A549 (cell line): ENCODE data around the gene GUCA2A. TPM values are rescaled to one million over a fixed set of nuclear protein-coding genes. Genes with fewer than 3 reads are reported as not detected.
A peak's percentile ranks its signal among the peaks of the same experiment; 100 is the strongest.

Source experiments
- ATAC-seq, 2 experiments: fragments of 200-7000 bp in 1 of 2; fragments of >200 bp in 1 of 2; cut with Nextera tagmentation in 1 of 2; cut with Tn5 transposase in 1 of 2; 3 replicates each; pipeline versions ENCODE4 v1.8.0 to v1.9.1; 2018 to 2020; ENCODE audit warnings: mild to moderate bottlenecking in 1 of 2, moderate library complexity in 1 of 2
- CTCF ChIA-PET: fragments of 300-600 bp; sonication (Branson Sonifier 250); formaldehyde crosslinking; extraction: SDS; loops from one replicate; lab custom pipeline; 2021; ENCODE audit warnings: antibody characterized with exemption, inconsistent platforms; lab: Yijun Ruan, JAX
- POLR2A ChIA-PET: fragments of 350-600 bp; formaldehyde crosslinking; extraction: SDS; loops from one replicate; lab custom pipeline; 2021; ENCODE audit warnings: antibody characterized with exemption, inconsistent platforms; lab: Yijun Ruan, JAX
- DNase-seq, 2 experiments: peaks; one replicate each; pipeline versions ENCODE4 v3.0.0 to v3.0.0-alpha.2; 2011 to 2016; ENCODE audit warnings: low read depth in 1 of 2, low spot score in 1 of 2
- FAIRE-seq: peaks from 2 replicates; lab custom pipeline; 2011; peaks lifted over from hg19 to GRCh38; lab: Jason Lieb, UNC
- H3K27ac ChIP-seq, 2 experiments: fragments of >200 bp; sonication (Bioruptor Twin); formaldehyde crosslinking; 3 replicates each; pipeline ENCODE4 v1.5.1; 2016 to 2017
- H3K4me1 ChIP-seq: fragments of >200 bp; sonication (Bioruptor Twin); formaldehyde crosslinking; 3 replicates; pipeline ENCODE4 v1.6.1; 2016
- H3K4me2 ChIP-seq: fragments of >200 bp; sonication (Bioruptor Twin); formaldehyde crosslinking; 3 replicates; pipeline ENCODE4 v1.6.1; 2016
- H3K4me3 ChIP-seq: fragments of >200 bp; sonication (Bioruptor Twin); formaldehyde crosslinking; 3 replicates; pipeline ENCODE4 v1.5.1; 2016
- H3K9me3 ChIP-seq: fragments of >200 bp; sonication (Bioruptor Twin); formaldehyde crosslinking; 3 replicates; pipeline ENCODE4 v1.6.1; 2016
- ATOH8 ChIP-seq: fragments of 250-450 bp; sonication (Bioruptor Pico); IDR thresholded peaks from 2 replicates; pipeline ENCODE4 v1.5.0; 2020; ENCODE audit warnings: low read depth, mild to moderate bottlenecking, moderate library complexity
- BCL3 ChIP-seq: fragments of >200 bp; sonication (Bioruptor Twin); formaldehyde crosslinking; IDR thresholded peaks from 3 replicates; pipeline ENCODE4 v1.6.1; 2016
- BHLHE40 ChIP-seq: IDR thresholded peaks from 2 replicates; pipeline ENCODE4 v1.6.1; 2012; ENCODE audit warnings: low read depth, low read length, inconsistent platforms
- CBX2 ChIP-seq: fragments of 200-600 bp; sonication (generic); IDR thresholded peaks from 2 replicates; pipeline ENCODE4 v1.6.1; 2016; ENCODE audit warnings: low read depth, mild to moderate bottlenecking, borderline replicate concordance
- CEBPB ChIP-seq, 2 experiments: fragments of >200 bp in 1 of 2; sonication (Bioruptor Twin) in 1 of 2; formaldehyde crosslinking in 1 of 2; IDR thresholded peaks; 2 replicates each; pipeline ENCODE4 v1.6.1; 2012 to 2016
- CHD2 ChIP-seq: fragments of 150-350 bp; IDR thresholded peaks from 2 replicates; pipeline ENCODE4 v1.6.1; 2014; ENCODE audit warnings: low read length; ENCODE audit not compliant: partially characterized antibody
- EHMT2 ChIP-seq: fragments of 200-600 bp; sonication (generic); IDR thresholded peaks from 2 replicates; pipeline ENCODE4 v1.6.1; 2016; ENCODE audit warnings: antibody characterized with exemption, low read depth, mild to moderate bottlenecking, moderate library complexity
- FOXS1 ChIP-seq: fragments of 250-450 bp; sonication (Bioruptor Pico); IDR thresholded peaks from 2 replicates; pipeline ENCODE4 v1.5.0; 2020; ENCODE audit warnings: mild to moderate bottlenecking, moderate library complexity
- HDAC2 ChIP-seq: fragments of 200-600 bp; sonication (generic); IDR thresholded peaks from 2 replicates; pipeline ENCODE4 v1.6.1; 2016
- HOXA7 ChIP-seq: fragments of 250-450 bp; sonication (Bioruptor Pico); IDR thresholded peaks from 2 replicates; pipeline ENCODE4 v1.5.0; 2020; ENCODE audit warnings: mild to moderate bottlenecking, moderate library complexity
- HOXB13 ChIP-seq: fragments of 250-450 bp; sonication (Bioruptor Pico); IDR thresholded peaks from 2 replicates; pipeline ENCODE4 v1.5.0; 2020; ENCODE audit warnings: low read depth, mild to moderate bottlenecking, moderate library complexity
- HOXB5 ChIP-seq: fragments of 250-450 bp; sonication (Bioruptor Pico); IDR thresholded peaks from 2 replicates; pipeline ENCODE4 v1.5.0; 2020; ENCODE audit warnings: mild to moderate bottlenecking, moderate library complexity
- JUNB ChIP-seq: fragments of >200 bp; sonication (Bioruptor Twin); formaldehyde crosslinking; IDR thresholded peaks from 2 replicates; pipeline ENCODE4 v1.6.1; 2016
- MAFK ChIP-seq: fragments of 450-650 bp; IDR thresholded peaks from 2 replicates; pipeline ENCODE4 v1.6.1; 2014; ENCODE audit not compliant: partially characterized antibody
- MAZ ChIP-seq: fragments of 150-350 bp; IDR thresholded peaks from 2 replicates; pipeline ENCODE4 v1.6.1; 2014; ENCODE audit warnings: antibody characterized with exemption, low read depth, low read length, borderline replicate concordance
- MYC ChIP-seq: IDR thresholded peaks from 2 replicates; pipeline ENCODE4 v1.6.1; 2012; ENCODE audit warnings: mild to moderate bottlenecking, inconsistent platforms, low read length, improper control_type of control experiment, borderline replicate concordance
- POLR2A ChIP-seq: IDR thresholded peaks from 2 replicates; pipeline ENCODE4 v1.6.1; 2012; ENCODE audit warnings: mild to moderate bottlenecking, low read length
- RCOR1 ChIP-seq: fragments of 150-350 bp; IDR thresholded peaks from 2 replicates; pipeline ENCODE4 v1.6.1; 2014; ENCODE audit warnings: antibody characterized with exemption, low read length, low read depth
- ZFP36 ChIP-seq: fragments of 450-650 bp; IDR thresholded peaks from 2 replicates; pipeline ENCODE4 v1.6.1; 2014; ENCODE audit warnings: borderline replicate concordance; ENCODE audit not compliant: partially characterized antibody
- ZNF302 ChIP-seq: fragments of 250-450 bp; sonication (Bioruptor Pico); IDR thresholded peaks from 2 replicates; pipeline ENCODE4 v1.9.0; 2021; ENCODE audit warnings: inconsistent platforms, mild to moderate bottlenecking, moderate library complexity
- WGBS: methylation state at CpG from one replicate; pipeline ENCODE4 v1.1.6; 2017; ENCODE audit errors: missing lambda C conversion rate; 5-methylcytosine and 5-hydroxymethylcytosine counted together
- polyA plus RNA-seq, 4 experiments: library from polyadenylated mRNA; depleted of rRNA in 3 of 4; stranded (reverse); fragments of >200 nt; fragmentation: RNase III in 1 of 4; extraction: RNeasy Plus Mini Kit Qiagen cat#74134 plus additional on column Dnase treatment in 1 of 4; gene quantifications; 2 replicates in 3 of 4; 3 replicates in 1 of 4; pipeline ENCODE4 v1.2.3, GENCODE V29; 2011 to 2017
- TF ChIP-seq, protein P1 (sequence below): fragments of 200-600 bp; sonication (generic); IDR thresholded peaks from 2 replicates; pipeline ENCODE4 v1.6.1; 2016; ENCODE audit warnings: antibody characterized with exemption, mild to moderate bottlenecking, moderate library complexity
- TF ChIP-seq, protein P2 (sequence below): fragments of 450-650 bp; IDR thresholded peaks from 2 replicates; pipeline ENCODE4 v1.6.1; 2014; ENCODE audit warnings: antibody characterized with exemption
- TF ChIP-seq, protein P3 (sequence below): fragments of 150-350 bp; IDR thresholded peaks from 2 replicates; pipeline ENCODE4 v1.6.1; 2014; ENCODE audit warnings: low read depth, mild to moderate bottlenecking, low read length

Gene GUCA2A
- polyA plus RNA-seq, 2 of the 4 experiments (the other 2 are of a cell fraction) = not detected

DNA sequence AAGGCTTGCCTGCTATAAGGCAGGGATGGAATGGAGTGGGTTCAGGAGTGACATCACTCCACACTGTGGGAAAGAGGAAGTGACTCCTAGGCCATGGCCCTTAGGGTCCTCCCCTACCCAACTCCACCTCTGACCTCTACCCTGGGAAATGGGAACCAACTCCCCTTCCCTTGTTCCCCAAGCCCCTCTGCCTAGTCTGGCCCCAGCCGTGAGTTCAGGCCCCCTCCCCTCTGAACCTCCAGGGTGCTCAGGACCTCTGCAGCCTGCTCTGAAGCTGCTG, 3.8 kb upstream of the GUCA2A start:
- no peak for TF ChIP-seq JUNB
- TF ChIP-seq, all 56 proteins: peak for 0
- CTCF ChIA-PET = interaction anchor here (1.3 to 9.0 kb wide), 2 partner anchors 9 to 20 kb away, joined by 3 to 70 read pairs; no protein-coding TSS in a partner anchor
- H3K27ac ChIP-seq = no peak overlapping the region
- ATAC-seq (0 out of 6 replicates have a peak, but pooled peaks of 1 of the 2 experiments have one; percentile 18), DNase-seq (no peak), FAIRE-seq (no peak)
- H3K4me3 ChIP-seq = no peak overlapping the region
- no peaks in the 10 kb centered on the region for H3K9me3 ChIP-seq
- H3K4me2 ChIP-seq = no peak overlapping the region
- H3K4me1 ChIP-seq = peaks cover 27% of the 10 kb centered on the region
- WGBS = 71% methylated on average over 1 of the region's 1 CpG
- POLR2A ChIA-PET = no interaction called here

GRCh38 chr1:42167611-42168390, 3.3 kb upstream of the GUCA2A start:
- no peak for DNase-seq

GRCh38 chr1:42165511-42166210, 1.1 kb upstream of the GUCA2A start:
- Histone ChIP-seq H3K9me3 (peaks cover 3% of the 10 kb centered on the region; the same call in 1 of the 3 replicates), H3K4me2 (peak overlapping the region; percentile 61), H3K4me1 (peaks cover 27% of the 10 kb centered on the region), H3K27ac (peak overlapping the region in 1 of 2 experiments; percentile 64; a peak in 3 of 6 replicates)
- ChIA-PET CTCF (interaction anchor here (1.8 to 8.4 kb wide), 2 partner anchors 8 to 19 kb away, joined by 7 to 56 read pairs; no protein-coding TSS in a partner anchor), POLR2A (no interaction called here)
- ATAC-seq = peak; percentile 64 to 84
- 0% methylated on average over 1 of the region's 12 CpGs for WGBS
- TF ChIP-seq HDAC2 = no peak
- TF ChIP-seq, protein P1, sequence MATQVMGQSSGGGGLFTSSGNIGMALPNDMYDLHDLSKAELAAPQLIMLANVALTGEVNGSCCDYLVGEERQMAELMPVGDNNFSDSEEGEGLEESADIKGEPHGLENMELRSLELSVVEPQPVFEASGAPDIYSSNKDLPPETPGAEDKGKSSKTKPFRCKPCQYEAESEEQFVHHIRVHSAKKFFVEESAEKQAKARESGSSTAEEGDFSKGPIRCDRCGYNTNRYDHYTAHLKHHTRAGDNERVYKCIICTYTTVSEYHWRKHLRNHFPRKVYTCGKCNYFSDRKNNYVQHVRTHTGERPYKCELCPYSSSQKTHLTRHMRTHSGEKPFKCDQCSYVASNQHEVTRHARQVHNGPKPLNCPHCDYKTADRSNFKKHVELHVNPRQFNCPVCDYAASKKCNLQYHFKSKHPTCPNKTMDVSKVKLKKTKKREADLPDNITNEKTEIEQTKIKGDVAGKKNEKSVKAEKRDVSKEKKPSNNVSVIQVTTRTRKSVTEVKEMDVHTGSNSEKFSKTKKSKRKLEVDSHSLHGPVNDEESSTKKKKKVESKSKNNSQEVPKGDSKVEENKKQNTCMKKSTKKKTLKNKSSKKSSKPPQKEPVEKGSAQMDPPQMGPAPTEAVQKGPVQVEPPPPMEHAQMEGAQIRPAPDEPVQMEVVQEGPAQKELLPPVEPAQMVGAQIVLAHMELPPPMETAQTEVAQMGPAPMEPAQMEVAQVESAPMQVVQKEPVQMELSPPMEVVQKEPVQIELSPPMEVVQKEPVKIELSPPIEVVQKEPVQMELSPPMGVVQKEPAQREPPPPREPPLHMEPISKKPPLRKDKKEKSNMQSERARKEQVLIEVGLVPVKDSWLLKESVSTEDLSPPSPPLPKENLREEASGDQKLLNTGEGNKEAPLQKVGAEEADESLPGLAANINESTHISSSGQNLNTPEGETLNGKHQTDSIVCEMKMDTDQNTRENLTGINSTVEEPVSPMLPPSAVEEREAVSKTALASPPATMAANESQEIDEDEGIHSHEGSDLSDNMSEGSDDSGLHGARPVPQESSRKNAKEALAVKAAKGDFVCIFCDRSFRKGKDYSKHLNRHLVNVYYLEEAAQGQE = no peak
- TF ChIP-seq RCOR1 = no peak
- TF ChIP-seq ZNF302 (CRISPR knock-in tag) = no peak
- TF ChIP-seq CBX2 = no peak
- TF ChIP-seq, protein P2, sequence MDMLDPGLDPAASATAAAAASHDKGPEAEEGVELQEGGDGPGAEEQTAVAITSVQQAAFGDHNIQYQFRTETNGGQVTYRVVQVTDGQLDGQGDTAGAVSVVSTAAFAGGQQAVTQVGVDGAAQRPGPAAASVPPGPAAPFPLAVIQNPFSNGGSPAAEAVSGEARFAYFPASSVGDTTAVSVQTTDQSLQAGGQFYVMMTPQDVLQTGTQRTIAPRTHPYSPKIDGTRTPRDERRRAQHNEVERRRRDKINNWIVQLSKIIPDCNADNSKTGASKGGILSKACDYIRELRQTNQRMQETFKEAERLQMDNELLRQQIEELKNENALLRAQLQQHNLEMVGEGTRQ = no peak
- no peak for TF ChIP-seq FOXS1 (CRISPR knock-in tag)
- TF ChIP-seq CEBPB (IDR thresholded peaks at IDR 0.05) = no peak
- TF ChIP-seq HOXA7 (CRISPR knock-in tag) = no peak
- TF ChIP-seq, all 56 proteins: peak for 0
- DNase-seq (peak; percentile 59 to 83), FAIRE-seq (no peak)
- no peak overlapping the region for H3K4me3 ChIP-seq

More at GRCh38 chr1:42167611-42168390, 3.3 kb upstream of the GUCA2A start:
- POLR2A ChIA-PET = no interaction called here
- H3K9me3 ChIP-seq = no peaks in the 10 kb centered on the region
- no peak for TF ChIP-seq EHMT2
- no peak for TF ChIP-seq BHLHE40
- no peak for TF ChIP-seq BCL3
- TF ChIP-seq ATOH8 (CRISPR knock-in tag) = no peak
- no peak for TF ChIP-seq MYC
- TF ChIP-seq, protein P3, sequence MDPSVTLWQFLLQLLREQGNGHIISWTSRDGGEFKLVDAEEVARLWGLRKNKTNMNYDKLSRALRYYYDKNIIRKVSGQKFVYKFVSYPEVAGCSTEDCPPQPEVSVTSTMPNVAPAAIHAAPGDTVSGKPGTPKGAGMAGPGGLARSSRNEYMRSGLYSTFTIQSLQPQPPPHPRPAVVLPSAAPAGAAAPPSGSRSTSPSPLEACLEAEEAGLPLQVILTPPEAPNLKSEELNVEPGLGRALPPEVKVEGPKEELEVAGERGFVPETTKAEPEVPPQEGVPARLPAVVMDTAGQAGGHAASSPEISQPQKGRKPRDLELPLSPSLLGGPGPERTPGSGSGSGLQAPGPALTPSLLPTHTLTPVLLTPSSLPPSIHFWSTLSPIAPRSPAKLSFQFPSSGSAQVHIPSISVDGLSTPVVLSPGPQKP = no peak
- no peak for TF ChIP-seq JUNB
- TF ChIP-seq CHD2 = no peak
- no peak for TF ChIP-seq HOXB5
- TF ChIP-seq MAFK = no peak
- TF ChIP-seq POLR2A = no peak
- TF ChIP-seq MAZ = no peak
- TF ChIP-seq HOXB13 (CRISPR knock-in tag) = no peak
- no peak for TF ChIP-seq ZFP36
- FAIRE-seq (no peak), ATAC-seq (no peak)
- CTCF ChIA-PET = interaction anchor here (1.3 to 9.0 kb wide), 2 partner anchors 10 to 20 kb away, joined by 3 to 70 read pairs; no protein-coding TSS in a partner anchor
- 92% methylated on average over 17 of the region's 21 CpGs for WGBS
- no peak overlapping the region for H3K27ac ChIP-seq
- peaks cover 27% of the 10 kb centered on the region for H3K4me1 ChIP-seq
- no peak overlapping the region for H3K4me2 ChIP-seq
- no peak overlapping the region for H3K4me3 ChIP-seq
